ENCODE data around the gene RSPH6A. TPM values are rescaled to one million over a fixed set of nuclear protein-coding genes. Genes with fewer than 3 reads are reported as not detected.

RSPH6A gene
- total and polyA plus RNA-seq, 10 of the 15 experiments (the other 5 are each of a cell fraction or from before 2014, with no cell fraction given), result 0.03 to 0.41 (median 0.22) TPM; not detected in 4

DNA sequence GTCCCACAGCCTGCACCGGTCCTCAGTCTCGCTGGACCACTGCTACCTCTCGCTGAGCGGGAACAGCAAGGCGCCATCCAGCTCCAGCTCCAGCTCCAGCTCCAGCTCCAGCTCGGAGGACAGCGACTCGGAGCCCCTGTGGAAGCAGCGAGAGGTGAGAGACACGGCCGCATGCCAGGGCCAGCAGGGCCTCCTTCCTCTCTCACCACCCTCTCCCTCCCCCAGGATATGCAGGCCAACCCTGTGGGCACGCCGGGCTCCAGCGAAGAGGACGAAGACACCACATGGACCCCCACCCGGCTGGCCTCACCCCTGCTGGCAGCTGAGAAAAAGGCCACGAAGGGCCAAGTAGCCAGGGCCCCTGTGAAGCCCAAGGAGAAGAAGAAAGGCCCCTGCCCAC is 53.4 kb downstream of the RSPH6A start:
- no peak for DNase-seq (ENCODE audit: low read depth, low spot score)
- H3K27ac ChIP-seq (ENCODE audit: control insufficient read depth, insufficient read depth), result no peak overlapping the region
- CTCF ChIA-PET, result interaction anchor here (0.6 to 1.8 kb wide), 2 partner anchors 7 to 36 kb away, joined by 4 to 7 read pairs; partner anchors contain the start of gene SIX5
- FAIRE-seq, result no peak
- in situ Hi-C loops (cut with MboI), result no loop called here
- no peaks in the 10 kb centered on the region for H3K9me3 ChIP-seq (replicated peaks; ENCODE audit: control insufficient read depth, insufficient read depth, low read length)
- ATAC-seq, result no peak
- no peaks in the 10 kb centered on the region for H3K36me3 ChIP-seq (ENCODE audit: control insufficient read depth in 2 of 2, insufficient read depth in 2 of 2, low read length in 1 of 2)
- H4K20me1 ChIP-seq (ENCODE audit: control insufficient read depth, insufficient read depth), result no peaks in the 10 kb centered on the region
- H3K4me2 ChIP-seq (ENCODE audit: control insufficient read depth, insufficient read depth), result no peak overlapping the region
- RAD21 ChIA-PET (ENCODE audit: unreplicated experiment), result no interaction called here
- H3K4me3 ChIP-seq, result no peak overlapping the region
- no peak overlapping the region for H3K9ac ChIP-seq (ENCODE audit: control insufficient read depth, insufficient read depth, low read length)
- 73% methylated on average over 15 of the region's 17 CpGs for whole genome bisulfite sequencing (ENCODE audit: insufficient coverage, insufficient replicate concordance, low lambda C conversion rate, missing lambda C conversion rate)
- no peaks in the 10 kb centered on the region for H3K79me2 ChIP-seq (ENCODE audit: control insufficient read depth, insufficient read depth, low read length)
- intact Hi-C loops (cut with micrococcal nuclease; ENCODE audit: unreplicated experiment), result no loop called here
- POLR2A ChIA-PET, result interaction anchor here (0.6 kb wide), 1 partner anchor 18 kb away, joined by 4 read pairs; no protein-coding TSS in a partner anchor
- SMC1A ChIA-PET (ENCODE audit: uncharacterized antibody, unreplicated experiment), result no interaction called here
- no peaks in the 10 kb centered on the region for H3K4me1 ChIP-seq (ENCODE audit: control insufficient read depth, insufficient read depth, low read length)
- H3K27me3 ChIP-seq (replicated peaks in 1 of 2; ENCODE audit: control insufficient read depth in 2 of 2, insufficient read depth in 2 of 2, low read length in 1 of 2), result no peaks in the 10 kb centered on the region
- no peak for TF ChIP-seq SIX5 (IDR thresholded peaks at IDR 0.05; ENCODE audit: low read depth, low read length, severe bottlenecking)
- TF ChIP-seq TAF1 (IDR thresholded peaks at IDR 0.05; ENCODE audit: borderline replicate concordance, low read depth, low read length), result no peak
- TF ChIP-seq ZNF622 (IDR thresholded peaks at IDR 0.05), result no peak
- no peak for TF ChIP-seq CBX5 (IDR thresholded peaks at IDR 0.05; ENCODE audit: low read depth)
- TF ChIP-seq YBX1 (IDR thresholded peaks at IDR 0.05), result no peak
- no peak for TF ChIP-seq MEF2A (IDR thresholded peaks at IDR 0.05; ENCODE audit: insufficient read depth, low read depth, low read length)
- no peak for TF ChIP-seq RAD21 (IDR thresholded peaks at IDR 0.05; ENCODE audit: insufficient read depth, low read depth, low read length)
- TF ChIP-seq SIN3A (IDR thresholded peaks at IDR 0.05; ENCODE audit: low read depth, low read length), result no peak
- no peak for TF ChIP-seq TBL1XR1 (IDR thresholded peaks at IDR 0.05; ENCODE audit: low read depth, low read length)
- BruUV-seq (replicated peaks), result no TSS peak
- H2AFZ ChIP-seq (ENCODE audit: control insufficient read depth, low read depth, low read length), result no peak overlapping the region

DNA sequence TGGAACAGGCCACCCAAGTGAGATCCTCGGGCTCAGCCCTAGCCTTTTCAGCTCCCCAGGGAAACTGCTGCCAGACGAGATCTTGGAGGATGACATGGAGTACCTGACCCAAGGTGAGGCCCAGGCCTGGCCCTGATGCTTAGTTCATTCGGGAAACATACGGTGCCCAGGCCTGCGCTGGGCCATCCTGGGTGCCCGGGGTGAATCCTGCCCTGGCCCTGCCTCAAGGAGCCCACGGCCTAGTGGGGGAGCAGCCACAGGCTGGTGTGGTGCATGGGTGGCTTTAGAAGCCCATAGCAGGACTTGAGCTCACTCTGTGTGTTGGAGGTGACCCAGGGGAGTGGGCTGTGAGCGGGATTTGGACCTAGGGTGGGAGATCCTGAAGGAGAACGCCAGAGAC is 56.2 kb downstream of the RSPH6A start:
- 26% methylated on average over 9 of the region's 9 CpGs for WGBS (ENCODE audit: insufficient coverage, insufficient replicate concordance, low lambda C conversion rate, missing lambda C conversion rate)
- Histone ChIP-seq H4K20me1 (ENCODE audit: control insufficient read depth, insufficient read depth) (no peaks in the 10 kb centered on the region), H3K4me2 (ENCODE audit: control insufficient read depth, insufficient read depth) (no peak overlapping the region), H3K79me2 (ENCODE audit: control insufficient read depth, insufficient read depth, low read length) (no peaks in the 10 kb centered on the region), H2AFZ (ENCODE audit: control insufficient read depth, low read depth, low read length) (no peak overlapping the region), H3K27me3 (replicated peaks in 1 of 2; ENCODE audit: control insufficient read depth in 2 of 2, insufficient read depth in 2 of 2, low read length in 1 of 2) (no peaks in the 10 kb centered on the region), H3K27ac (ENCODE audit: control insufficient read depth, insufficient read depth) (no peak overlapping the region), H3K4me1 (ENCODE audit: control insufficient read depth, insufficient read depth, low read length) (no peaks in the 10 kb centered on the region), H3K36me3 (ENCODE audit: control insufficient read depth in 2 of 2, insufficient read depth in 2 of 2, low read length in 1 of 2) (no peaks in the 10 kb centered on the region), H3K9ac (ENCODE audit: control insufficient read depth, insufficient read depth, low read length) (no peak overlapping the region), H3K4me3 (no peak overlapping the region), H3K9me3 (replicated peaks; ENCODE audit: control insufficient read depth, insufficient read depth, low read length) (no peaks in the 10 kb centered on the region)
- ATAC-seq (no peak), DNase-seq (ENCODE audit: low read depth, low spot score) (no peak), FAIRE-seq (no peak)
- CTCF ChIA-PET, result no interaction called here
- intact Hi-C loops (cut with micrococcal nuclease; ENCODE audit: unreplicated experiment), result no loop called here
- RAD21 ChIA-PET (ENCODE audit: unreplicated experiment), result interaction anchor here (1.2 kb wide), 1 partner anchor 10 kb away, joined by 3 read pairs; the partner anchor contains the start of gene SIX5
- TF ChIP-seq HDAC6 (IDR thresholded peaks at IDR 0.05; ENCODE audit: unreplicated experiment), result no peak
- no peak for TF ChIP-seq GATAD2B (conservative IDR thresholded peaks at IDR 0.05; ENCODE audit: low read depth)
- TF ChIP-seq, protein P1, sequence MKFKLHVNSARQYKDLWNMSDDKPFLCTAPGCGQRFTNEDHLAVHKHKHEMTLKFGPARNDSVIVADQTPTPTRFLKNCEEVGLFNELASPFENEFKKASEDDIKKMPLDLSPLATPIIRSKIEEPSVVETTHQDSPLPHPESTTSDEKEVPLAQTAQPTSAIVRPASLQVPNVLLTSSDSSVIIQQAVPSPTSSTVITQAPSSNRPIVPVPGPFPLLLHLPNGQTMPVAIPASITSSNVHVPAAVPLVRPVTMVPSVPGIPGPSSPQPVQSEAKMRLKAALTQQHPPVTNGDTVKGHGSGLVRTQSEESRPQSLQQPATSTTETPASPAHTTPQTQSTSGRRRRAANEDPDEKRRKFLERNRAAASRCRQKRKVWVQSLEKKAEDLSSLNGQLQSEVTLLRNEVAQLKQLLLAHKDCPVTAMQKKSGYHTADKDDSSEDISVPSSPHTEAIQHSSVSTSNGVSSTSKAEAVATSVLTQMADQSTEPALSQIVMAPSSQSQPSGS (IDR thresholded peaks at IDR 0.05; ENCODE audit: low read length), result no peak
- TF ChIP-seq TCF12 (IDR thresholded peaks at IDR 0.05; ENCODE audit: low read depth, low read length), result no peak
- no peak for TF ChIP-seq IRF4 (IDR thresholded peaks at IDR 0.05; ENCODE audit: low read depth, low read length)
- TF ChIP-seq, protein P2, sequence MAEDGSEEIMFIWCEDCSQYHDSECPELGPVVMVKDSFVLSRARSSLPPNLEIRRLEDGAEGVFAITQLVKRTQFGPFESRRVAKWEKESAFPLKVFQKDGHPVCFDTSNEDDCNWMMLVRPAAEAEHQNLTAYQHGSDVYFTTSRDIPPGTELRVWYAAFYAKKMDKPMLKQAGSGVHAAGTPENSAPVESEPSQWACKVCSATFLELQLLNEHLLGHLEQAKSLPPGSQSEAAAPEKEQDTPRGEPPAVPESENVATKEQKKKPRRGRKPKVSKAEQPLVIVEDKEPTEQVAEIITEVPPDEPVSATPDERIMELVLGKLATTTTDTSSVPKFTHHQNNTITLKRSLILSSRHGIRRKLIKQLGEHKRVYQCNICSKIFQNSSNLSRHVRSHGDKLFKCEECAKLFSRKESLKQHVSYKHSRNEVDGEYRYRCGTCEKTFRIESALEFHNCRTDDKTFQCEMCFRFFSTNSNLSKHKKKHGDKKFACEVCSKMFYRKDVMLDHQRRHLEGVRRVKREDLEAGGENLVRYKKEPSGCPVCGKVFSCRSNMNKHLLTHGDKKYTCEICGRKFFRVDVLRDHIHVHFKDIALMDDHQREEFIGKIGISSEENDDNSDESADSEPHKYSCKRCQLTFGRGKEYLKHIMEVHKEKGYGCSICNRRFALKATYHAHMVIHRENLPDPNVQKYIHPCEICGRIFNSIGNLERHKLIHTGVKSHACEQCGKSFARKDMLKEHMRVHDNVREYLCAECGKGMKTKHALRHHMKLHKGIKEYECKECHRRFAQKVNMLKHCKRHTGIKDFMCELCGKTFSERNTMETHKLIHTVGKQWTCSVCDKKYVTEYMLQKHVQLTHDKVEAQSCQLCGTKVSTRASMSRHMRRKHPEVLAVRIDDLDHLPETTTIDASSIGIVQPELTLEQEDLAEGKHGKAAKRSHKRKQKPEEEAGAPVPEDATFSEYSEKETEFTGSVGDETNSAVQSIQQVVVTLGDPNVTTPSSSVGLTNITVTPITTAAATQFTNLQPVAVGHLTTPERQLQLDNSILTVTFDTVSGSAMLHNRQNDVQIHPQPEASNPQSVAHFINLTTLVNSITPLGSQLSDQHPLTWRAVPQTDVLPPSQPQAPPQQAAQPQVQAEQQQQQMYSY (CRISPR knock-in tag; IDR thresholded peaks at IDR 0.05), result no peak
- no peak for TF ChIP-seq DPF2 (IDR thresholded peaks at IDR 0.05)
- TF ChIP-seq POLR2A (IDR thresholded peaks at IDR 0.05; ENCODE audit: low read depth, low read length), result no peak
- no TSS peak for BruUV-seq (replicated peaks)
- SMC1A ChIA-PET (ENCODE audit: uncharacterized antibody, unreplicated experiment), result no interaction called here
- POLR2A ChIA-PET, result no interaction called here
- in situ Hi-C loops (cut with MboI), result no loop called here
